Skin of body (tissue), 2 donors: ENCODE data around the gene LDAH. TPM values are rescaled to one million over a fixed set of nuclear protein-coding genes. Genes with fewer than 3 reads are reported as not detected.

Experiments
- DNase-seq: peaks from one replicate; lab custom pipeline; 2025; lab: John Stamatoyannopoulos, UW
- total RNA-seq: library from RNA; depleted of rRNA; stranded (reverse); fragments of >200 nt; gene quantifications from one replicate; pipeline ENCODE4 v1.2.3, GENCODE V29; 2014

The LDAH gene
- total RNA-seq, 1 donor from 2014 or later, result 15.8 TPM

DNA sequence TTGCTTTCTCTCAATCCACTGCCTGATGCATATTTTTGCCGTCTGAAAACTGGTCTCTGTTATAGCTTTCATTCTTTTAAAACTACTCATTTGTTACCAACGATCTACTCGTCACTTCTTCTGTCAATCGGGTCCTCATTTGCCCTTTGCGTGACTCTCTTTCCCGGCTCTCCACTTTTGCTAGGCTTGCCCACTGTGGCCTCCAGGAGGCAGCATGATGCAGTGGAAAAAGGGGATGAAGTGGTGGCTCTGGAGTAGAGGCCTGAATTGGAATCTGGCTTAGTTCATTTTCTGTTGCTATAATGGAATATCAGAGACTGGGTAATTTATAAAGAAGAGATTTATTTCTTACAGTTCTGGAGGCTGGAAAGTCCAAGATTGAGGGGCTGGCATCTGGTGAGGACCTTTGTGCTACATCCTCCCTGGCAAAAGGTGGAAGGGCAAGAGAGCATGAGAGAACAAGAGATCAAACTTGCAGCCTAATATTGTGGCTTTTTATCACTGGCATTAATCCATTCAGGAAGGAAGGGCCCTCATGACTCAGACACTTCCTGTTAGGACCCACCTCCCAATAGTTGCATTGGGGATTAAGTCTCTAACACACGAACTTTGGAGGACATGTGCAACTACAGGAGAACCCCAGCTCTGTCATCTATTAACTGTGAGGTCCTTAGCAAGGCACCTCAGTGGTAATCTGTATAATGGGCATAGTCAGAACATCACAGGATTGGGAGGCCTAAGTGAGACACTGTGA lies 140.6 kb downstream of the LDAH start:
- no peak for DNase-seq

- no peak for DNase-seq
Measured at GRCh38 chr2:20680744-20681375, 142.0 kb downstream of the LDAH start.

DNA sequence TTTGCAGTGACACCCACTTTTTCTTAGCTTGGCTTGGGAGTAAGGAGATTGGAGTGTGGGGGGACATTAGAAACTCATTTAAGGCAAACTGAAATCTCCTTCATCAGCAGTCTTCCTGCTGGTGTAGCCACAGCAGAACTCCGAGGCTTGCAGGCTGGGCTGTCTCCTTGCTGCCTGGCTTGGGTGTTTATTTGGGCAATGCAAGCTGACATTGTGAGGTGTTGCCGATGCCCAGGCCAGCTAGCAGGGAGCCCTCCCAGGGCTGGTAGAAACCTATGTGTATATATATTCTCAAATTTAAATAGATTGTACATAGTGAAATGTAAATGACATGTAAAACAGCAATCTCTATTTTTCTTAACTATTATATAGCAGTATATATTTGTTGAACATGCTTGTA lies 144.1 kb downstream of the LDAH start:
- no peak for DNase-seq

- no peak for DNase-seq
Measured at GRCh38 chr2:20678086-20678395, 144.9 kb downstream of the LDAH start.

- no peak for DNase-seq
Measured at GRCh38 chr2:20677301-20678085, 145.4 kb downstream of the LDAH start.

GRCh38 chr2:20676353-20677215 lies 146.3 kb downstream of the LDAH start:
- DNase-seq, result no peak

GRCh38 chr2:20675701-20676352 lies 147.1 kb downstream of the LDAH start:
- no peak for DNase-seq

DNA sequence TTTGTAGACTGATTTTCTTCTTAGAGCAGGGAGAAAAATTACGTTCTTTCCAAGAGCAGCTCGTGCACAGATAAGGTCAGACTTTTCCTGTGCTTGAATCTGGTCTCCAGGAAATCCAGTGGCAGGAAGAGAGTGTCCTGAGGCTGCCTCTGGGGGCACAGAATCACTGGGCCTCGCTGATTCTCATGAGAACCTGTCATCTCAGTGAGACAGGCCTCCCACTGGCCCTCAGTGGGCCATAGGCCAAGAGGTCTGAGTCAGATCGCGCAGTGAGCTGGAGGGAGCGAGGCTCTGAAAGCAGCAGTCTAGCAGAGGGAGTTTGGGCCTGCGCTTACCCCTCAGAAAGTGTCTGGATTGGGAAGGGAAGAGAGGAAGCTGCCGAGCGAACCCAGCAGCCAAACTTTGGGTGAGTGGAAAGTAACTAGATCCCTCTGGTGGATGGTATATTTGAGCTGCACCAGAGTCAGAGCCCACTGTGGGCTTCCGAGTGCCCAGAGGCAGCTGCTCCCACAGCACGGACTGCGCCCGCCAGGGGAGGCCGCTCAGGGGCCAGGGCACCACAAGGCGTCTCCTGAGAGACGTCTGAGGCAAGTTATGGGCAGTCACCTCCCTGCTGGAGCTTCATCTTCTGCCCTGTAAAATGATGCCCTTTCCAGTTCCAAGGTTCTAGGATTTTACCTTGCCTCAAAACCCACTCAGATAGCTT lies 147.8 kb downstream of the LDAH start:
- DNase-seq, result no peak

- no peak for DNase-seq
Measured at GRCh38 chr2:20674309-20674965, 148.5 kb downstream of the LDAH start.

- DNase-seq, result no peak
Measured at GRCh38 chr2:20673686-20674308, 149.1 kb downstream of the LDAH start.

- no peak for DNase-seq
Measured at GRCh38 chr2:20672201-20672951, 150.5 kb downstream of the LDAH start.

- no peak for DNase-seq
Measured at GRCh38 chr2:20671736-20672080, 151.2 kb downstream of the LDAH start.

DNA sequence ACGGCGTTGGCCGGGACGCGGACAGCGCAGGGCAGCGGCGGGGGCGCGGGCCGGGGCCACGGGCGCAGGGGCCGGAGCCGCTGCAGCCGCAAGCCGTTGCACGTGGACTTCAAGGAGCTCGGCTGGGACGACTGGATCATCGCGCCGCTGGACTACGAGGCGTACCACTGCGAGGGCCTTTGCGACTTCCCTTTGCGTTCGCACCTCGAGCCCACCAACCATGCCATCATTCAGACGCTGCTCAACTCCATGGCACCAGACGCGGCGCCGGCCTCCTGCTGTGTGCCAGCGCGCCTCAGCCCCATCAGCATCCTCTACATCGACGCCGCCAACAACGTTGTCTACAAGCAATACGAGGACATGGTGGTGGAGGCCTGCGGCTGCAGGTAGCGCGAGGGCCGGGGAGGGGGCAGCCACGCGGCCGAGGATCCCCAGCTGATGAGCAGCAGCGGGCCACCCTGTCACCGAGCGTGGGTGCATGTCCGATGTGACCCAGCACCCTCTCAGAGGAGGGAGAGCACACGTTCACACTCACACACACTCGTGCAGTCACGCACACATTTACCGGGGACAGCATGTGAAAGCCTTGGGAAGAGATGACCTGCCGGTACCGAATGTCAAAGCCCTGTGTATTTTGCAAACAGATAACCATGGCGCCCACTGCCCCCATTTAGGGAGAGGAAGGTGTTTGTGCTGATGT lies 151.7 kb downstream of the LDAH start:
- no peak for DNase-seq

- DNase-seq, result no peak
Measured at GRCh38 chr2:20670315-20671035, 152.4 kb downstream of the LDAH start.

DNA sequence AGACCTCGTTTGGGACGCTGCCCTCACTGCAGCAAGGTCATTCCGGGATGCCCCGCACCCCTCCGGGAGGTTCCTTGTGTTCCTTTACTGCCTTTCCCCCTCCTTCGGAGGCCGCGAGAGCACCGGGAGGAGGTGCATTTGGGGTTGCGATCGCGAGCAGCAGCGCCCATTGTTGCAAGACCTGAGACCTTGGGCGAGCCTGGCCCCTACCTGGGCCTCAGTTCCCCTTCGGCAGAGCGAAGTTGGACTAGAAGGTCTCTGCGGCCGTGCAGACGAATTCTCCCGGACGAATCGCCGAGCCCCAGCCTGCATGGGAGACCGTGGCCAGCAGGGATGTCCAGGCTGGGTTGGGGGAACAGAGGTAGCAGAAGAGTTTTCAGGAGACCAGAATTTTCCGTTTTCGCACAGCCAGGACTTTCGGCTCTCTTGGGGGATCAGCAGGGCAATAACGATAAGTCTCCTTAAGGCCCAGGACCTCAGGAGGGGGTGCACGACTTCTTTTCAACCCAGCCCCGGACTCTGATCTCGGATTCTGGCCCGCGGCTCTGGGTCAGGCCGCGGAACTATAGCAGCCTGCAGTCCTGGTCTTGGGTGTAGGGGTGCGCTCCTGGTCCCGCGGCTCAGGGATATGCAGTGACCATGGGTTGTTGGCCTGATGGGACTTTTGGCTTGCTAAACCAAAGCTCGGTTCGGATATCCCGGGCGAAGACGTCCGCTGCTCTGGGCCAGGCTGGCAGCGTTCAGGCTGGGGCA lies 153.2 kb downstream of the LDAH start:
- DNase-seq, result no peak

GRCh38 chr2:20668871-20669475 lies 153.9 kb downstream of the LDAH start:
- DNase-seq, result no peak
